ENCODE results near the gene ADGRF3. TPM values are rescaled to one million over a fixed set of nuclear protein-coding genes. Genes with fewer than 3 reads are reported as not detected.

Gene ADGRF3
- total RNA-seq, 1 donor from 2014 or later: 0.04 TPM

DNA sequence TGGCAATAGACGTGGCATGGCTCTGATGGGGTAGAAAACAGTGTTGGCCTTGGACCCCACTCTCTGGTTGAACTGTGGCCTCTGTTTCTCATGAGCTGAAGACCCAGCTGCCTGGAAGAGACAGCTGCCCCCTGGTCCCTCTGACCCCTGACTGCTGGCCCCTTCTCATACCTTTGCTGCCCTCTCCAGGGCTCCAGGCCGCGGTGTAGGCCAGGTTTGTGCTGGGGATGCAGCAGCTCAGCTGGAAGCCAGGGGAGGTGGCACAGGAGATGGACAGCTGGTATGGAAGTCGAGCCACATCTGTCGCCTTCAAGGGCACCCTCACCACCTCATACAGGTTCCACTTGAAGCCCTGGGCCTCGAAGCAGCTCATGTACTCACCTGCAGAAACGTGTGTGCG, 32.3 kb downstream of the ADGRF3 start:
- ATAC-seq: no peak

- peak; percentile 10 for ATAC-seq
Measured at GRCh38 chr2:26313446-26313845, 33.1 kb downstream of the ADGRF3 start.

DNA sequence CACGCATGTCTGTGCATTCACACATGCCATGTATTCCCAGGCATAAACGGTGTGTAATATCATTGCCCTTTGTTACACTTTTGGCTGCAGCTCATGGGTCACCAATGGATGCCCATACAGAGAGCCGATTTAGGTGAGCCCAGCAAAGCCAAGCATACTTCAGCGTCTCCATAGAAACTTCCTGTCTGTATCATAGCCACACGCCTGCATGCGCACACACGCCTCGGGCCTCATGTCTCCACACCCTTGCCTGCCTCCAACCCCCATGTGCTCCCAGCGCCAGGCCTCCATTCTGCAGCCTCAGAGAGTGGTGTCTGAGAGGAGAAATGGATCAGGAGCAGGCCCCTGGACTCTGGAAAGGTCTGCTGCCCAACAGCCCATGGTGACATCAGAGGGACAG, 34.1 kb downstream of the ADGRF3 start:
- ATAC-seq: peak; percentile 85

DNA sequence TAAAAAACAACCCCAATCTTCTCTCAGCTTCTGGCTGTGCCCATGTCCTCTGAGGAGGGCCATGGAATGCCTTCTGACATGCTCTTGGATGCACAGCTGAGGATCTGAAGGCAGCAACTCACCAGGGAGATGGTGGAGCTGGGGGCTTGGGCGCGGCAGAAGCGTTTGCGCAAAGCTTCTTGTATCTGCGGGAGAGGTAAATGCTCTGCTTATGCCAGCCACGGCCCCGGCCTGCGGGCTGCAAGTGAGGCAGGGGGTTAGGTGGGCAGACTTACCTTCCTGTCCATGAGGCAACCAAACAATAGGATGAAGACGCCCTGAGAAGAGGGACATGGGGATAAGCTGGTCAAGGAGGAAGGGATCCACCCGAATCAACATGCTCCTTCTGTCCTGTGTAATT, 36.7 kb downstream of the ADGRF3 start:
- no peak for ATAC-seq

DNA sequence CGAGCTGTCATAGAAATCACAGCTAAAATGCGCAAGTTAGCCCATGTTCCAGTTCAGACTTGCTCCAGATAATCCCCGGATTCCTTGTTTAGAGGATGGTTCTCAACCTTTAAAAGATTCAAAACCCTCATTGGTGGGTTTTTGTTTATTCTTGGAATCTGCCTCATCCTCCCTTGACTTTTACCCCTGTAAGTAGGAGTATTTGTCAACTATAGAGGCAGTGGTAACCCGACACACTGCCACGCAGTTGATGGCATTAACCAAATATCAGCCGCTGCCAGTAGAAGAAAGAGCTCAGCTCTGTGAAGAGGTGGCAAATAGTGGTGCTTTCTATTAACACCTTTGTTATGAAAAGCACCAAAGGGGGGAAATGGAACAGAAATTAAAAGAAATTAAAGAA, 41.0 kb downstream of the ADGRF3 start:
- ATAC-seq: no peak

DNA sequence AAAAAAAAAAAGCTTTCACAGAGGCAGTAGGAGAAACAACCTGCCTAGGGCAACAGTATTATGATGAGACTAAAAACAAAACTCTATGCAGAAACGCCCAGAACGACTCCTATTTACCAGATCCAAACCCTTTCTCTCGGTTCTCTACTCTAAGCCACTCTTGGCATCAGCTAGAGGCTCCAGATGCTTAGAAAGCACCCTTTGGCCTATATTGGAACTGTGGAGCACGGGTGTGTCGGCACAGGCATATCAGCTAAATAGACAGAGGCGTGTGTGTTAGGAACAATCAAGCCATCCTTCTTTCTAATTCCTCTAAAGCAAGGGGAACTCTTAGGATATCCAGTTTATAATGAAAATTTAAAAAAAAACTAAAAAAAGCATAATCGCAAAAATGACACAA, 41.5 kb downstream of the ADGRF3 start:
- ATAC-seq: peak; percentile 57

DNA sequence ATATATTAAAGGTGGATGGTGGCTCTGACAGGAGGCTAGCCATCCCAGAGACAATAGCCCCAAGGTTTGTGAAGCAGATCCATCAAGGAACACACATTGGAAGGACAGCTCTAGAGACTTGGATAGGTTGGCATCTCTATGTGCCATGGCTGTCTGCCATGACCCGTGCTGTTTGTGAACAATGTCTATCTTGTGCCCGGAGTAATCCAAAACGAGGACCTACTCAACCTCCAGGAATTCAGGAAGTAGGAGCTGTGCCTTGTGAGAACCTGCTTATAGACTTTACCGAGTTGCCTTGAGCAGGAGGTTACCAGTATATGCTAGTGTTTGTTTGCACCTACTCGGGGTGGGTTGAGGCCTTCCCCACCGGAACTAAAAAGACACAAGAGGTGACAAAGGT, 43.7 kb downstream of the ADGRF3 start:
- peak; percentile 77 for ATAC-seq

DNA sequence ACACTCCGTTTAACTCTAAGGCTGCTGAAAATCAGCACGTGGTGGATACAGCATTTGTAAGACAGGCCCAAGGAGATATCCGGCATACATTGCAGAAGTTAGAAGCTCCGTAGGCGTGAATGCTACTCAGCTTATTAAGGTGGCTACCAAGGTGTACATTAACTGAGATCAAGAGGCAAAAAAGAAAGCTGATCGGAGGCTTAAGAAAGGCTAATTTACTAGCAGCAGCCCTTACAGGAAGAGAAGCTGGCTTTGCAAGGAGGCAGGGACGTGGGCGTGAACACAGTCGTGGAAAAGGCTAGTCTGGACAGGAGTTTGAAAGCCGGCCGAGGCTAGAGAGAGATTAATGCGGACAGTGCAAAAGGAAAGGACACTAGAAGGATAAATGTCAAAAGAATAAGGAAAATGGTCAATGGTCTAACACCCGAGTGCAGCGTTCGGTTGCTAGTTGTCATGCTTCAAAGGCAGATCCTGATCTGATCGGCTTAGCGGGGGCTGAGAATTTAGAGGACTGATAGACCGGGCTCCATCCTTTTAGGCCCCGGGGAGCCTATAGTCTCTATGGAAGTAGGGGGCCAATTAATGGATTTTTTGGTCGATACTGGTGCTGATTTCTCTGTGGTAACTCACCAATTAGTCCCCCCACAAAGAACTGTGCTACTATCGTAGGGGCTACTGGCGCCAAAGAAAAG, 46.2 kb downstream of the ADGRF3 start:
- peak; percentile 59 for ATAC-seq

DNA sequence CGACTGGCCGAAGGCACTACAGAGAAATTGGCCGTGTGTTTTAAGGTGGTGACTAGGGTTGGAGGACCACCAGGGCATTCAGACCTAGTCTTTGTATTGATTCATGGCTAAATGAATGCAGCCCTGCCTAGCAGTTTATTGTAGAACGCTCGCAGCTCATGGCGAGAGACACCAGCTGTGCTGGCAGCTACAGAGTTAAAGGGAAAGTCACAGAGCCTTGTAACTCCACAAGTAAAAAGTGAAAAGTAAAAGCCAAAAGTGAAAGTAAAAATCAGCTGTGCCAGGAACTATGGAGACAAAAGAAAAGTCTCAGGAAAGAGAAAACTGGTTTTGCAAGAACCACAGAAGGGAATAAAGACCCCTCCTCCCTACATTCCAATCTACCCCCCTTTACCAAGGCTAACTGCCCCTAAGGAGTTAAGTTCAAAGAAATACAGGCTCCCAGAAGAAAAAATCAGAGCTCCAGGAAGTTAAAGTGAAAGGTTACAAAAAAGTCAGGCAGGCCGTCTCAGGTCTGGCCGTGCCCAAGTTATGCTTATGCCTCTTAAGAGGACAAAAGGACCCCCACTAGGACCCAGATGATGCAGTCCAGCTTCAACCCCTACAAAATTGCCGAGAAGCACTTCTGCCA, 47.0 kb downstream of the ADGRF3 start:
- ATAC-seq: peak; percentile 50

GRCh38 chr2:26298638-26299393, 47.8 kb downstream of the ADGRF3 start:
- peak; percentile 75 for ATAC-seq

- ATAC-seq: no peak
Measured at GRCh38 chr2:26298286-26298637, 48.3 kb downstream of the ADGRF3 start.

- ATAC-seq: no peak
Measured at GRCh38 chr2:26297061-26297460, 49.5 kb downstream of the ADGRF3 start.

DNA sequence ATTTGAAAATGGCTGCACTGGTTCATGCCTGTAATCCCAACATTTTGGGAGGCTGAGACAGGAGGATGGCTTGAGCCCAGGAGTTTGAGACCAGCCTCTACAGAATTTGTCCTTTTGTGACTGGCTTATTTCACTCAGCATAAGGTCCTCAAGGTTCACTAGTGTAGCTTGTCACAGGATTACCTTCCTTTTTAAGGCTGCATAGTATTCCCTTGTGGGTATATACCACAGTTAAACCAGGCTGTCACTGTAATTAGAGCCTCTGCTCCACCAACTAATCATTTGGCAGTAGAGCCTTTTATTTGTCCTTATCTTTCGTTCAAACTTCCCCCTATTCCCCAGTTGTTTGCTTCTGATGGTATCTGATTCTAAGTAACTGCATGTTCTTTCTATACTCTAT, 51.1 kb downstream of the ADGRF3 start:
- ATAC-seq: no peak

DNA sequence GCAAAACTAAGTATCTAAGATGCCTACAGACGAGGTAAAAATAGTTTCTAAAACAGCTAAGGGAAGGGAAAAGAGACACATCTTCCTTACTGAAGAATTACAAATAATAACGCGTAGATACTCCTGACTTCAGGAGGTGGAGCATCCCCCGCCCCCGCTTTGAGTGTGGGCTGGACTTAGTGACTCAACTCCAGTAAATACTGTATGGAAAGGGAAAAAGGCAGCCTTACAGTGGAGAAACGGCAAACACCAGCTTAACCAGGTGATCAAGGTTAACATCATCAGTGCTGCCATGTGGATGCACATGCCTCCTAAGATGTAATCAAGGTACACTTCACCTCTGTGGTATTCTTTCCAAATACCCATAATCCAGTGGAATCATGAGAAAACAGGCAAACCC, 53.9 kb downstream of the ADGRF3 start:
- ATAC-seq: peak; percentile 95

- ATAC-seq: no peak
Measured at GRCh38 chr2:26290001-26290400, 56.6 kb downstream of the ADGRF3 start.

DNA sequence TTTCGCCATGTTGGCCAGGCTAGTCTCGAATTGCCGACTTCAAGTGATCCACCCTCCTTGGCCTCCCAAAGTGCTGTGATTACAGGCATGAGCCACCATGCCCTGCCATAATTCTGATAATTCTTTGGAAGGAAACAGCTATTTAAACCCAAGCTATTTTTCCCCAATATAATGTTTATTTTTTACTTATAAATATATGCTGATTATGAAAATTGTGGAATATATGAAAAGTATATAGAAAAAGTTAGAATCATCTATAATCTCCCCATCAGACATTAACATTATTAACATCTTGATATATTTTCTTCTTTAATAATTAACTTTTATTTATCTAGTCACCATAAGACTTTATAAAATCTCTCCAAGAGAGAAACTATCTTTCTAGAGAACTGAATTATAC, 60.7 kb downstream of the ADGRF3 start:
- no peak for ATAC-seq

- ATAC-seq: peak; percentile 77
Measured at GRCh38 chr2:26284132-26284531, 62.5 kb downstream of the ADGRF3 start.

DNA sequence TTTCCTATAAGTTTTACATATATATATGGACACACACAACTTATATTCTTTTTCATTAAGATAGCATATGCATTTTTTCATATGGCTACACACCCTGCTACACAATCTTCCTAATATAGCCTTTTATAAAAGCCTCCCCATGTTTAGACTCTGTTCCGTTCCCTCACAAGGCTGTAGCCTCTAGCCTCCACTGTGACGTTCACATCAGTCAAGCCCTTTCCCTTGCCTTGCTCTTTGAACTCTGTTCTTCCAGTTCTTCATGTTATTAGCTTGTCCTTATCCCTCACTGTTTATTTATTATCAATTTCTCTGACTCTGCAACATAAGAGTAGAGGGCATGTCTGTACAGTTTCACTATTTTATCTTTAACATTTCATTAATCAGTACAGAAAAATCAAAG, 63.0 kb downstream of the ADGRF3 start:
- no peak for ATAC-seq

GRCh38 chr2:26281226-26281625, 65.4 kb downstream of the ADGRF3 start:
- ATAC-seq: peak; percentile 93

DNA sequence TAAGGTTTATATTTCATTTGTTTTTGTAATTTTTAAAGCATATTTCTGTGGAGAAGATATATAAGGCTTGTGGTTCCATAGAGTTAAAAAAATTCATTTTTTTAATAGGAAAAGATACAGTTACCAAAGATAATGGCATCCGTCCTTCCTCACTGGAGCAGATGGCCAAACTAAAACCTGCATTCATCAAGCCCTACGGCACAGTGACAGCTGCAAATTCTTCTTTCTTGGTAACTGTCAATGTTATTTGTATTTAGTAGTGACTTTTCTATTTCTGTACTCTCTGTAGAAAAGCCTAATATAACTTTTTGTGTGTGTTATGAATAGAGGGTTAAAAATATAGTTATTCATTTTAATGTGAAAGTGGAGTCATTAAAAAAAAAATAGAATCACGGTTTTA, 66.7 kb downstream of the ADGRF3 start:
- ATAC-seq: no peak

- no peak for ATAC-seq
Measured at GRCh38 chr2:26276484-26277227, 69.9 kb downstream of the ADGRF3 start.

DNA sequence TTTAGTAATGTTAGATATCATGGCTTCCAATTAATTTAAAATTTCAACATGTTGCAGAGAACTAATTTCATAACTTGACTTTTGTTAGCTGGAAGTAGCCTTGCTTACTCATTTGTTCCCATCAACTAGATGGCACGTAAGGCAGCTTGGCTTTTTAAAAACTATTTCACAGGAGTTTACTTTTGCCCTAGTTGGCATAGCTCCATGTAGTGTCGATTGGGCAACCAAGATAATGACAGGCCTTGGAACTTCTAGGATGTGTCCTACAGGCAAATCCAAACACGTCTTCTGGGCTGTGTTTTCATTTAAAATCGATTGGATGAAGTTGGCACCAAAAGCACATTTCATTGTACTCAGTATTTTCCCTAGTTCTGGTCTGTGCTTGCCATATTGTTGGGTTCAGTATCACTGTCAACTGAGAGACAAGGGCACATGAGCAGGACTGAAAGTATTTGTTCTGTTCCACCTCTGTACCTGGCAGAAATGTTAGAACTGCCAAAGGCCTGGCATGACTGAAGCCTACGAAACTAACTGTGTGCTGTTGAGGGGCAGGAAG, 72.5 kb downstream of the ADGRF3 start:
- ATAC-seq: peak; percentile 89

DNA sequence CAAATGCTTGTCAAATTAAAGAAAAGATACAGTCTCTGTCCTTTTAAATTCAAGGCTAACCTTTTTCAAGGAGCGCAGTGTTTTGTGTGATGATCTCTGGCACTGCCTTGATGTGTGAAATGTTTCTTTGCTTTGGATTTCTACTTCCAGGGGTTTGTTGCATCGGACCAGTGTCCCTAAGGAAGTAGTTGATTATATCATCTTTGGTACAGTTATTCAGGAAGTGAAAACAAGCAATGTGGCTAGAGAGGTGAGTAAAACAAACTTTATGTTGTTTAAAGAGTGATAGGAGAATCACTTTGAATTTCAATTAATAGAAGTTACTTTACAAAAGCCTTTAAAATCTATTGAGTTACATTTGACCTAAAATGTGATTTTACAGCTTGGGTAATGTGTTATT, 73.1 kb downstream of the ADGRF3 start:
- no peak for ATAC-seq
